Measurements from ENCODE around the gene ANKHD1.

The ANKHD1 gene

DNA sequence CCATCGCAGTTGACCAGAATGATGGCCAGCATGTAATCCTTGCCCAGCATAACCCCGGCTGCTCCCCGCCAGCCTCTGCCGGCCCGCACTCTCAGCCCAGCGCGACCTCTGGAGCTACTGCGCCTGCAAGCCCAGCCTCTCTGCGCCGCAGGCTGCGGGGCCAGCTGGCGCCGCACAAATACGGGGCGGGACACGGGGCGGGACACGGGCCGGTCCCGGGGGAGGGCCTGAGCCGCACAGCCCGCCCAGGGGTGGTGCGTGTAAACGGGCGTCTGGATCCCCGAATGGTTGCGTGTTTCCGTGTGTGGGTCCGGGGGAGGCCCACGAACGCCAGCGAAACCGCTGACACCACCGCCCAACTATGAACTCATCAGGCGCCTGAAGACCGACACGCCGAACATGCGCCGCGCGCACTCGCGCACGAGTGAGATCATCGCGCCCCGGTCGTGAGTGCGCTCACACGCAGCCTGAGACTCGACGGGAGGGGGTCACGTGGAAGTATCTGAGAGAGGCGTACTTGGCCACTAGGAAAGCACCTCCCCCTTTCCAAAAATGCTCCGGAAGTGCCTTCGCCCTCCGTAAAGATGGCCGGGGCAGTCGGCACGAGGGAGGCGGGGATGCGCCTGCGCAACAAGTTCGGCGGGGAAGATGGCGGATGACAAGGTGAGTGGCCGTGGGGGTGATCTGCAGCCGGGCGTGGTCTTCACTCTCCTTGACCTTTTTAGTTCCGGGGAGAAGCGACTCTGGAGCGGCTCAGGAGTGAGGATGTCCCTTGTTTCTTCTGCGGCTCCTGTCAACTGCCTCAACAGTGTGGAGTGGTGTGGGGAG, 162.8 kb downstream of the ANKHD1 start, which contains the start of the genes APBB3 and SLC35A4:
APBB3 (minus strand) TSS at position 403 of the 828 bp plus-strand sequence; CDS start at position 50, 353 bp downstream.
SLC35A4 (plus strand) TSS at position 633 of the 828 bp plus-strand sequence. CDS start 2,342 bp downstream, outside the sequence.
- Histone ChIP-seq H3K36me3 (replicated peaks; ENCODE audit: low read depth, low read length) (no peaks in the 10 kb centered on the region), H3K27ac (ENCODE audit: low read length) (peak within 1 kb of the TSS; percentile 60), H3K4me3 (ENCODE audit: low read length) (peak within 1 kb of the TSS; percentile 100), H3K27me3 (ENCODE audit: low read depth, low read length) (no peaks in the 10 kb centered on the region), H3K79me2 (ENCODE audit: low read length) (peaks cover 26% of the 10 kb centered on the region), H3K9ac (ENCODE audit: low read length) (peak within 1 kb of the TSS; percentile 96), H4K20me1 (ENCODE audit: insufficient read depth, low read length) (no peaks in the 10 kb centered on the region), H3K9me3 (ENCODE audit: insufficient read depth, low read length) (no peaks in the 10 kb centered on the region), H3K4me1 (ENCODE audit: low read length) (peaks cover 28% of the 10 kb centered on the region), H2AFZ (ENCODE audit: low read depth, low read length) (peak within 1 kb of the TSS; percentile 82; the same call in 1 of the 2 replicates), H3K4me2 (ENCODE audit: low read length) (peak within 1 kb of the TSS; percentile 99)
- TF ChIP-seq, protein P1, sequence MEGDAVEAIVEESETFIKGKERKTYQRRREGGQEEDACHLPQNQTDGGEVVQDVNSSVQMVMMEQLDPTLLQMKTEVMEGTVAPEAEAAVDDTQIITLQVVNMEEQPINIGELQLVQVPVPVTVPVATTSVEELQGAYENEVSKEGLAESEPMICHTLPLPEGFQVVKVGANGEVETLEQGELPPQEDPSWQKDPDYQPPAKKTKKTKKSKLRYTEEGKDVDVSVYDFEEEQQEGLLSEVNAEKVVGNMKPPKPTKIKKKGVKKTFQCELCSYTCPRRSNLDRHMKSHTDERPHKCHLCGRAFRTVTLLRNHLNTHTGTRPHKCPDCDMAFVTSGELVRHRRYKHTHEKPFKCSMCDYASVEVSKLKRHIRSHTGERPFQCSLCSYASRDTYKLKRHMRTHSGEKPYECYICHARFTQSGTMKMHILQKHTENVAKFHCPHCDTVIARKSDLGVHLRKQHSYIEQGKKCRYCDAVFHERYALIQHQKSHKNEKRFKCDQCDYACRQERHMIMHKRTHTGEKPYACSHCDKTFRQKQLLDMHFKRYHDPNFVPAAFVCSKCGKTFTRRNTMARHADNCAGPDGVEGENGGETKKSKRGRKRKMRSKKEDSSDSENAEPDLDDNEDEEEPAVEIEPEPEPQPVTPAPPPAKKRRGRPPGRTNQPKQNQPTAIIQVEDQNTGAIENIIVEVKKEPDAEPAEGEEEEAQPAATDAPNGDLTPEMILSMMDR (IDR thresholded peaks at IDR 0.05; ENCODE audit: low read depth, low read length), result no peak
- no peak for TF ChIP-seq EZH2phosphoT487 (IDR thresholded peaks at IDR 0.05; ENCODE audit: low read depth)

DNA sequence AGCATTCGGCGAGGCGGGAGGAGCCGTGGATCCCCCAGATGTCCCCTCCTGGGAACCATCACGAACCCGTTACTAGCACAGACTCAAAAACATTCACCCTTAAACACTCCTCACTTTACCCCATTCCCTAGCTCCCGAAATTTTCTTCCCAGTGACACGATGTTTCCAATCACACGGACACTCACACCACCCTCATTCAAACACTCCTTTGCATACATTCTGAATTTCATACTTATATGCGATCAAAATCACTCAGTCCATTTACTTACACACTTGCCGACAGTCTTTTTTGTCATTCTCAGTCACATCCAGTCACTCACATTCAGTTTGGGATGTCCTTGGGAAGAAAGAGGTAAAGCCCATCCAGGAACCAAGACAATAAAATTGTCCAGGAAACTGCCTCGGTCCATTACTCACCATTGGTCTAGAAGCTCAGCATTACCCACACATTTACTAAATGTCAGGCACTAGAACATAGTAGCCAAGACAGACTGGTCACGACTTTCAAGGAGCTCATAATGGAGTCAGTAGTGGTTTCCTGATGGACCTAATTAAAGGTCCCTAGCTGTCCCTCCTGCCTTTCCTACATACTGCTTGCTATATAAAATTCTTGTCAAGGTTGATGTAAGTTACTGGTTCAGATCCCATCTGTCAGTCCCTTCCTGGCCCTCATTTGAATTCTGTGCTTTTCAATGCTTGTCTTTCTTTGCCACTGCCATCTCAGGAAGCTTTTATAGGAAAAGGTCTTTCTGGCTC, 163.6 kb downstream of the ANKHD1 start:
- H3K4me3 ChIP-seq (ENCODE audit: low read length), result peak overlapping the region; percentile 100
- no peaks in the 10 kb centered on the region for H3K9me3 ChIP-seq (ENCODE audit: insufficient read depth, low read length)
- peak overlapping the region; percentile 96 for H3K9ac ChIP-seq (ENCODE audit: low read length)
- H4K20me1 ChIP-seq (ENCODE audit: insufficient read depth, low read length), result no peaks in the 10 kb centered on the region
- H3K27me3 ChIP-seq (ENCODE audit: low read depth, low read length), result no peaks in the 10 kb centered on the region
- peak overlapping the region; percentile 99 for H3K4me2 ChIP-seq (ENCODE audit: low read length)
- no peaks in the 10 kb centered on the region for H3K36me3 ChIP-seq (replicated peaks; ENCODE audit: low read depth, low read length)
- H2AFZ ChIP-seq (ENCODE audit: low read depth, low read length), result peak overlapping the region; percentile 82; the same call in 1 of the 2 replicates
- peaks cover 26% of the 10 kb centered on the region for H3K79me2 ChIP-seq (ENCODE audit: low read length)
- peaks cover 33% of the 10 kb centered on the region for H3K4me1 ChIP-seq (ENCODE audit: low read length)
- peak overlapping the region; percentile 47 for H3K27ac ChIP-seq (ENCODE audit: low read length)
- TF ChIP-seq, protein P1 (IDR thresholded peaks at IDR 0.05; ENCODE audit: low read depth, low read length), result no peak
- TF ChIP-seq EZH2phosphoT487 (IDR thresholded peaks at IDR 0.05; ENCODE audit: low read depth), result no peak

DNA sequence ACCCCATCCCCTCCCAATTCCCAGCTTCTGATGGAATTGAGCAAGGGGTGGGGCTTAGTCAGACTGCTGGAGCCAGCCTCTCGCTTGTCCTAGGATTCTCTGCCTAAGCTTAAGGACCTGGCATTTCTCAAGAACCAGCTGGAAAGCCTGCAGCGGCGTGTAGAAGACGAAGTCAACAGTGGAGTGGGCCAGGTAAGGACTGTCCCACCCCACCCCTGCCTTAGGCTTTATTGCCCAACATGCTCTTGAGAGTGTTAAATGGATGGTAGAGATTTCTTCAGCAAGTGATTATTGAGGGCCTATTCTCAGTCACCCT, 164.1 kb downstream of the ANKHD1 start:
- Histone ChIP-seq H3K79me2 (ENCODE audit: low read length) (peaks cover 26% of the 10 kb centered on the region), H2AFZ (ENCODE audit: low read depth, low read length) (no peak overlapping the region), H3K27ac (ENCODE audit: low read length) (no peak overlapping the region), H4K20me1 (ENCODE audit: insufficient read depth, low read length) (no peaks in the 10 kb centered on the region), H3K4me2 (ENCODE audit: low read length) (peak overlapping the region; percentile 99), H3K9me3 (ENCODE audit: insufficient read depth, low read length) (no peaks in the 10 kb centered on the region), H3K27me3 (ENCODE audit: low read depth, low read length) (no peaks in the 10 kb centered on the region), H3K9ac (ENCODE audit: low read length) (peak overlapping the region; percentile 96; the same call in 1 of the 2 replicates), H3K4me3 (ENCODE audit: low read length) (peak overlapping the region; percentile 100), H3K4me1 (ENCODE audit: low read length) (peaks cover 33% of the 10 kb centered on the region), H3K36me3 (replicated peaks; ENCODE audit: low read depth, low read length) (no peaks in the 10 kb centered on the region)
- no peak for TF ChIP-seq EZH2phosphoT487 (IDR thresholded peaks at IDR 0.05; ENCODE audit: low read depth)
- TF ChIP-seq, protein P1 (IDR thresholded peaks at IDR 0.05; ENCODE audit: low read depth, low read length), result no peak

DNA sequence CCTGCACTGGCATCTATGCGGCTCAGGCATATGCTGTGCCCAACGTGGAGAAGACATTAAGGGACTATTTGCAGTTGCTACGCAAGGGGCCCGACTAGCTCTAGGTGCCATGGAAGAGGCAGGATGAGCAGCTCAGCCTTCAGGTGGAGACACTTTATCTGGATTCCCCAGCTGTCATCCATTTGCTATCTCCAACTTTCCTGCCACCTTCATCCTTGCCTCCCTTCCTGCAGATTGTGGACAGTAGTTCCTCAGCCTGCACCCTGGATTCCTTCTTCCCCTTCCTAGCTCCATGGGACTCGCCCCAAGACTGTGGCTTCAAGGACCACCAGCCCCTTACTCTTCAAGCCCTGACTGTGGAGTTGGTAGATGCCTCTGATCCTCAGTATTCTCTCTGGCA, 165.0 kb downstream of the ANKHD1 start:
- Histone ChIP-seq H3K36me3 (replicated peaks; ENCODE audit: low read depth, low read length) (no peaks in the 10 kb centered on the region), H3K27ac (ENCODE audit: low read length) (no peak overlapping the region), H3K27me3 (ENCODE audit: low read depth, low read length) (no peaks in the 10 kb centered on the region), H3K4me2 (ENCODE audit: low read length) (no peak overlapping the region), H2AFZ (ENCODE audit: low read depth, low read length) (no peak overlapping the region), H3K4me3 (ENCODE audit: low read length) (no peak overlapping the region), H4K20me1 (ENCODE audit: insufficient read depth, low read length) (no peaks in the 10 kb centered on the region), H3K9ac (ENCODE audit: low read length) (no peak overlapping the region), H3K4me1 (ENCODE audit: low read length) (peaks cover 33% of the 10 kb centered on the region), H3K9me3 (ENCODE audit: insufficient read depth, low read length) (no peaks in the 10 kb centered on the region), H3K79me2 (ENCODE audit: low read length) (peaks cover 26% of the 10 kb centered on the region)
- TF ChIP-seq EZH2phosphoT487 (IDR thresholded peaks at IDR 0.05; ENCODE audit: low read depth), result no peak
- TF ChIP-seq, protein P1 (IDR thresholded peaks at IDR 0.05; ENCODE audit: low read depth, low read length), result no peak
